Central memory CD4-positive, alpha-beta T cell (primary cell): Measurements from ENCODE around the gene CHAF1A.

Experiments
- DNase-seq: peaks from one replicate; pipeline ENCODE4 v3.0.0; 2022

The CHAF1A gene

GRCh38 chr19:4442819-4443146 lies 40.3 kb downstream of the CHAF1A start:
- no peak for DNase-seq

- DNase-seq: no peak
Measured at GRCh38 chr19:4443188-4443587, 40.7 kb downstream of the CHAF1A start.

- DNase-seq: no peak
Measured at GRCh38 chr19:4443966-4444764, 41.7 kb downstream of the CHAF1A start.

- no peak for DNase-seq
Measured at GRCh38 chr19:4444765-4445741, 42.6 kb downstream of the CHAF1A start.

- DNase-seq: no peak
Measured at GRCh38 chr19:4445963-4446703, 43.7 kb downstream of the CHAF1A start.

- no peak for DNase-seq
Measured at GRCh38 chr19:4446704-4447200, 44.3 kb downstream of the CHAF1A start.

GRCh38 chr19:4447327-4448146 lies 45.1 kb downstream of the CHAF1A start:
- no peak for DNase-seq

- no peak for DNase-seq
Measured at GRCh38 chr19:4448147-4448985, 45.9 kb downstream of the CHAF1A start.

- DNase-seq: no peak
Measured at GRCh38 chr19:4449022-4449638, 46.7 kb downstream of the CHAF1A start.

GRCh38 chr19:4449639-4450028 lies 47.2 kb downstream of the CHAF1A start:
- DNase-seq: no peak

GRCh38 chr19:4452230-4452990 lies 50.0 kb downstream of the CHAF1A start:
- no peak for DNase-seq

- no peak for DNase-seq
Measured at GRCh38 chr19:4453232-4454179, 51.1 kb downstream of the CHAF1A start.

GRCh38 chr19:4454747-4455718 lies 52.6 kb downstream of the CHAF1A start:
- DNase-seq: no peak

- DNase-seq: no peak
Measured at GRCh38 chr19:4455719-4456475, 53.5 kb downstream of the CHAF1A start.

- no peak for DNase-seq
Measured at GRCh38 chr19:4456476-4456842, 54.0 kb downstream of the CHAF1A start.

- peak; percentile 7 for DNase-seq
Measured at GRCh38 chr19:4456843-4457653, 54.6 kb downstream of the CHAF1A start.
